HG03139 (cell line): Measurements from ENCODE around the gene TNS1.

Experiments
- ATAC-seq: cut with Tn5 transposase; IDR thresholded peaks from one replicate; pipeline ENCODE4 v1.9.1; 2021; ENCODE audit not compliant: unreplicated experiment

The TNS1 gene

GRCh38 chr2:217934321-217935131 lies 68.3 kb downstream of the TNS1 start:
- no peak for ATAC-seq

- ATAC-seq: no peak
Measured at GRCh38 chr2:217933617-217933993, 69.2 kb downstream of the TNS1 start.

- no peak for ATAC-seq
Measured at GRCh38 chr2:217932803-217933616, 69.8 kb downstream of the TNS1 start.

DNA sequence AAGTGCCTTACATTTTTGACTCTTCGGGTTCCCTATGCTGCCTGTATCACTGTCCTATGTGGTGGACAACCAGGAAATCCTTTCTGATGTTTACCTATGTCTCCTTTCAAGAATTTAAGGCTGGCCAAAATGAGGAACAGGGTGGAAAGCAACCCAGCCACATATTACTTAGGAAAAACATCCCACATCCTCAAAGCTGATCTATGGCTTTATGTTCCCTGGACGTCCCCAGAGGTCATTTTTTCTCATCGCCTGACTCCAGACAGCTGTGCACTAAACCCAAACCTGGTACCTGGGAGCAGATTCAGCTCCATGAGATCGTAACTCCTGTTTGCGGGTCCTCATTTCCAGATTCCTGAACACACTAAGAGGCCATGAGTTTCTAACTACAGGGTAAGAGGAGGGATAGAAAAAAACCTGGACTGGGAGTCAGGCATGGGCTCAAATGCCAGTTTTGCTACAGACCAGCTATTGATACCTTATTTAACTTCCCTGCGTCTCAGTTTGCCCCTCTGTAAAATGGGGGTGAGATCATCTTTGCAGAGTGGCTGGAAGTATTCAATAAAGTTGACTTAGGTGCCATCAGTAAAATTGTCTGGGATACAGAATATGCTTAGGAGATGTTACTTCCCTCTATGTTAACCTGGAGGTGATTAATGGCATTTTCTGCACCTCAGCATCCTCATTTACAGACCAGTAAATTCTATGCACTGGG lies 70.8 kb downstream of the TNS1 start:
- ATAC-seq: no peak

DNA sequence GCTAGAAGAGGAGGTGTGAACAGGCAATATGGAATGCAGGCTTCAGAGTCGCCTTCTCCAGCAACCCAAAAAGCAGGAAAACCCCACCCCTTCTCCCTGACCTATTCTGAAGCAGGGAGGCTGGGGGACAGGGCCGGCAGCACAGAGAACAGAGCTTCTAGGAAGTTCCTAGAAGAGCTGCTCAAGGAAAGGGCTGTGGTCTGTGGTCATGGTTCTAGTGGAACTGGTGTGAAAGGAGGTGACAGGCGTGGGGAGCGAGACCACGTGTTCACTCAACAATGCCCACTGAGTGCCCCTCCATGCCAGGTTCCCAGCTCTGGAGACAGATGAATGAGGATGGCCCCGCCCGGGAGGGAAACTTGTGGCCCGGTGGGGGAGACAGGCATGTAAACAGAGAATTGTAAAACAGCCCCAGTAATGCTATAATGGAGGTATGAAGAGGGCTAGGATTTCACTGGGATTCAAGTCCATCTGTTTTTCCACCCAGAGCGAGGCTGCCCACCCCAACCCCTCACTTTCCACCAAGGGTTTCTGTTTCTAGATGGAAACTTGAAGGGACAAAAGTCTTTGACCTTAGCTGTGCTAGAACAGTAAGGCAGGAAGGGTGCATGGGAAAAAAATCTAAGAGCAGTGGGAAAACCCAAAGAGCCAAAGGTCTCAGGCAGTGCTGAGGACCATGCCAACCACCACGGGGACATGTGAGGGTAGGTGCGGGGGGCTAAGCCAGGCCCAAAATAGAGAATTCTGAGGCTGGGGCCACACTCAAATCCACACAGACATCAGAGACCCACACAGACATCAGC lies 71.8 kb downstream of the TNS1 start:
- ATAC-seq: no peak

GRCh38 chr2:217929757-217930707 lies 72.8 kb downstream of the TNS1 start:
- ATAC-seq: no peak

DNA sequence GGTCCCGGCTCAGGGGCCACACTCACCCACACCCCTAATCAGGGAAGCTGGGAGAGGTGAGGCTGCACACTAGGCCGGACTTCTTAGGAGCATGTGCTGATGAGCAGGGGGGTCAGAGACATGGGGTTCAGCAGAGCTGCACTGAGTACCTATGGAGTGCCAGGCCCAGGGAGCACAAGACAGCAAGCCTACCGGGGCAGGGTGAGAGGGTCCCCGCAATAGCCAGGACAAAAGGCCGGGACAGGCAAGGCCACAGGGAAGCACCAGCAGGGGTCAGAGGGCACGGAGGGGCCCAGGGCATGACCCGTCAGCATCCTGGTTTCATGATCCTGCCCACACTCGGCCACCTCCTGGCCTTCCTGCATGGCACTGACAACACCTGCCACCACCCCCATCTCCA lies 73.5 kb downstream of the TNS1 start:
- no peak for ATAC-seq

DNA sequence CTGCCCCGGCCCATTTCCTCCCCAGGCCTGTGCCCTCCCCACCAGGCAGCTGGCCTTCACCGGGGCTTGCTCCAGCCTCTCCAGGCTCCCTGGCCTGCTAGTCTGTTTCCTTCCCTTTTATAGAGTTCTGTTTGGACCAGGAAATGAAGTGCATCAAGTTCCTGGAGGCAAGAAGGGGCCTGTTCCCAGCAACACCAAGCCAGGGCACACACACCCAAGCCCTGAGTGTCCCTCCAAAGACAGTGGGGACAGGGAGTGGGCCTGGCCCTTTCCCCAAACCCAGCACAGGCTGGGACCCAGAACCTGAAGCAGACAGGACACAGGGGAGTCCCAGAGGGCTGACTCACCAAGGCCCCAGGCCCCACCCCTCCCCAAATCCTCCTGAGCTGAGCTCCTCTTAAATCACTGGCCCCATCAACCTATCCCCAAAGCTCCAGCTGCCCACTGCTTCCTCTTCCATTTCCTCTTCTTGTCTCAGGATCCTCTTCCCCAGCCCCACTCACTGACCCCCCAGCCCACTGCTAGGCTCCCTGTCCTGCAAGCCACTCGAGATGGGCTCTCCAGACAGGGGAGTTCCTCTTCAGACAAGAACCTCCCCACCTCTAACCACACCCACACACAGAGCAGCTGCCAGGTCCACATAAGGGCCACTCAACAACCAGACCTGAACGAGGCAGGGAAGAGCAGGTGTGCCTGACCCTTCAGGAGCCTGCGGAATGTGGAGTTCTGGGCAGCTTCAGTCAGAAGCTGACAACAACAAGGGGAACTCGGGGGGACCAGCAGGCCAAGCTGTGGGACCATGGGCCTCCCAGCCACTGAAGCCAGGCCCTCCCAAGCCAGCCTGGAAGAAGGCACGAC lies 74.2 kb downstream of the TNS1 start:
- no peak for ATAC-seq

DNA sequence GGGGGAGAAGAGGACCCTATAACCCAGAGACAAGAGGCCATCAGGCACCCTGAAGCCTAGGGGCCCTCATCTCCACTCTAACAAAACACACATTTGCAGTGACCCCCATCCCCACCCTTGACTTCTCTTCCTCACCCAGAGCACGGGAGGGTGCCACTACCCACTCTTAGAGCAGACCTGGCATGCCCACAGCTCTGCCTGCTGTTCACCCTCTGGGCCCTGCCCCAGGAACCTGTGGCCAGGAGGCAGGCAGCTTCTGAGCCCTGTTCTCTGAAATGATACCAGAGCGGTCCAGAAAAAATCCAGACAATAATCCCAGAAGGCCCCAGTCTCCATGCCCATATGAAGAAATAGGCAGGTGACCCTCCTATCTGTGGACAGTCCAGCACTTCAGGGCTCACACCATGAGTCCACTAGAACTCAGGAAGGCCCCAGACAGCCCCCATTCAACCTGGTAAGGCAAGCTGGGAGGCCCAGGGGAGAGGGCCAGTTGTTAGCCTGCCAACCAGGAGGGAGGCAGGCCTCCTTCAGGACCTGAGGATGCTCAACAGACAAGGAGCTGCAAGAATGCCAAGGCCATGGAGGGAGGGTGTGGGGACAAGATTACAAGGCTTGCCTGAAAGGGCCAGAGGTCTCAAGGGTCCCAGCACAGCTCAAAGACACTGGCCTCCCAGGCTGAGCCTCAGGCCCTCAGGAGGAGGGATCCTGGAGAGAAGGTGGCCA lies 75.0 kb downstream of the TNS1 start:
- ATAC-seq: no peak

GRCh38 chr2:217926801-217927200 lies 76.0 kb downstream of the TNS1 start:
- no peak for ATAC-seq

GRCh38 chr2:217924346-217924901 lies 78.4 kb downstream of the TNS1 start:
- ATAC-seq: no peak

GRCh38 chr2:217923007-217923686 lies 79.6 kb downstream of the TNS1 start:
- no peak for ATAC-seq

DNA sequence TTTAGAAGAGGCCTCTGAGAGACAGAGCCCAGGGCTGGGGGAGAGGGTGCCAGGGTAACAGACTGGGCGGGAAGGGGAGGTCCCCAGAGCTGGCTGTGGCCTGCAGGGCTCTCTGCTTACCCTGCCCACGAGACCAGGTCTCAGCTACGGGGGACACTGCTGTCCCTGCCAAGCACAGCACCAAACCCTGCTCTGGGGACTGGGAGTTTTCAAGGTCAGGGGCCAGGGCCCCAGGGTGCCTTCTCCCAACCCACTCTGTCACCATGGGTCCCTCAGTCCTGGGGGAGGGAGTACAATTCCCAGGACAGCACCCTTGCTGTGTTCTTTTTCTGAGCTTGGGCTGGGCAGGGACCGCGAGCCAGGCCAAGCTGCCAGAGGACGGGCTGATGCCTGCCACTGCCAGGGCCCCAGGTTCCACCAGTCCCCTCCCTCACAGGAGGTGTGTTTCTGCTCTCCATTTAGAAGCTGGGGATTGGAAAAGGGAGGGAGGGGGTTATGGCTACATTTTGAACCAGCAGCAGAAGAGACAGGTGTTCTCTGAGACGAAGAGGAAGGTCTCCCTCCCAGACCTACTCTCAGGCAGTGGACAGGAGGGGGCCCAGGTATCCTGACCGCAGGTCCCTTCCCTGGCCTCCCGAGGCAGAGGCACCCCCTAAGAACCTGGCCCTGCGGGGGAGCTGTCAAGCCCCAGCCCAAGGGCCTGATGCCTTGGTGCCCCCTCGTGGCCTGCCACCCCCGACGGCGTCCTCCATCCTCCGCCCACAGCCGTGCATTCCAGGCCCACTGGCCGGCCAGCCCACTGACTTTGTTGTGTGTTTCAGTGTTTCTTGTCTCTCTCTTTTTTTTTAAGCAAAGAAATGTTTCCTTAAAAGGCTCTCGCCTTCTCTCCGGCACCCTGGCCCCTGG lies 80.4 kb downstream of the TNS1 start:
- ATAC-seq: no peak

DNA sequence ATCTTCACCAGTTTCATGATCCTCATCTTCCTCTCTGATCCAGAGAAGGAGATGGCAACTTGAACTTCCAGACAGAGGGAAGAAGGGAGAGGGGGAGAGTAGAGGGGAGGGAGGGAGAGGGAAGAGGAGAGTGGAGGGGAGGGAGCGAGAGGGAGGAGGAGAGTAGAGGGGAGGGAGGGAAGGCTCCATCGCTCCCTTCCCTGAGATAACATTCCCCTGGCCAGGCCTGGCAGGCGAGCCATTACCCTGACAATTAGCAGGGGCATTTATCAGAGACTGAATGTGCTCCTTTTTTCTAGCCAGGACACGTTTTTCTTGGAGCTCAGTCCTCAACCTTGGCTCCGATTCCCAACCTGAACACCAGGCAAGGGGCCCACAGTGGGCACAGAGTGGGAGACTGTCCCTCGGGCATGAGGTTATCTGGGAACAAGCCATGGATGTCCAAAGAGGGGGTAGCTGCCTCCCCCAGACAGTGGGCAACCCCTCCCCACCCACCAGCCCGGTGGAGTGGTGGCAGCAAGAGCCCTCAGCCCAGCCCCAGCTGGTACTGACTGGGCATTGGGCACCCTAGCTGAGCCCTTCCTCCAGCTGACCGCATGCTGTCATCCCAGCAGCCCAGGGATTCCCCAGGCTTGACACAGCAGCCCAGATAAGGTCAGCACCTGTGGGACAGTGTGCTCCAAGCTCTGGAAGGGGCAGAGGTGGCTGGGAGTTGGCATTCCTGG lies 81.8 kb downstream of the TNS1 start:
- no peak for ATAC-seq

DNA sequence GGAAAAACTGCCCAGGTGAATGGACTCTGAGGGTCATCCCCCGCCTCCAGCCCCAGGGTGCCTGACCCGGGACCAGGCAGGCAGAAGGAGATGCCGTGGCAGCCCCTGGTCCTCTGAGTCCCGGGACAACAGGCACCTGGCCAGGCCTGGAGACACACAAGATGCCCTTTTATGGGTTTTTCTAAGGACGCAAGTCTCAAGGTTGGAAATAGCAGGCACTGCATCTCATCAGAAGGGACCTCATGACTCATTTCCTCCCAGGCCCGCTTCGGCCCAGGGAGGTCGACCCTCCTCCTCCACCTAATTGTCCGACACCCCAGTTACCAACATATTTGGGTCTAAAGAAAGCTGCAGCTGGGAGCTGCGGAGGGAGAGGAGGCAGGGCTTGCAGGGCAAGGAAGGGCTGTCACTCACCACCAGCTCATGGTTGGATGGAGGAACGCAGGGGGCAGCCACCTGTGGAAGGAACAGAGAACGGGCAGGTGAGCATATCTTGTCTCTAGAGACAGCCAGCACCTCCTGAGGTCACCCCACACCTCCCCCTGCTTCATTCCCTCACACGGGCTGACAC lies 82.9 kb downstream of the TNS1 start:
- no peak for ATAC-seq
